IMR-90 (cell line): Measurements from ENCODE around the gene MOB3B. TPM values are rescaled to one million over a fixed set of nuclear protein-coding genes. Genes with fewer than 3 reads are reported as not detected.

ENCODE experiments used
- ATAC-seq: fragments of 200-7000 bp; cut with Tn5 transposase; 2 replicates; pipeline ENCODE4 v1.9.1; 2020; ENCODE audit warnings: low read depth, mild to moderate bottlenecking, moderate library complexity
- BruUV-seq: library from RNA; stranded (reverse); fragments of 400-500 nt; replicated peaks from 2 replicates; lab custom pipeline; 2021; lab: Mats Ljungman, UMichigan
- CTCF ChIA-PET: fragments of 300-600 bp; formaldehyde crosslinking; extraction: SDS; loops from one replicate; lab custom pipeline; 2021; ENCODE audit warnings: antibody characterized with exemption; lab: Yijun Ruan, JAX
- POLR2A ChIA-PET: fragments of 300-600 bp; sonication (Branson Sonifier 250); formaldehyde crosslinking; loops from one replicate; lab custom pipeline; 2022; ENCODE audit warnings: antibody characterized with exemption; ENCODE audit not compliant: unreplicated experiment; lab: Charles Lee
- DNase-seq: peaks from one replicate; pipeline ENCODE4 v3.0.0; 2013
- H2AFZ ChIP-seq: replicated peaks from 2 replicates; pipeline ENCODE3; 2013; ENCODE audit warnings: low read length, mild to moderate bottlenecking; ENCODE audit not compliant: poor library complexity
- H2AK5ac ChIP-seq: 2 replicates; pipeline ENCODE4 v1.6.1; 2013; ENCODE audit warnings: low read depth, low read length, inconsistent platforms
- H2AK9ac ChIP-seq: replicated peaks from 2 replicates; pipeline ENCODE3; 2013; ENCODE audit warnings: mild to moderate bottlenecking, low read depth, low read length, moderate library complexity; ENCODE audit not compliant: poor library complexity
- H2BK120ac ChIP-seq: 2 replicates; pipeline ENCODE4 v1.6.1; 2013; ENCODE audit warnings: low read depth, low read length, inconsistent platforms
- H2BK15ac ChIP-seq: 3 replicates; pipeline ENCODE4 v1.6.1; 2013; ENCODE audit warnings: low read depth, low read length, inconsistent platforms
- H2BK20ac ChIP-seq: 2 replicates; pipeline ENCODE4 v1.6.1; 2013; ENCODE audit warnings: low read depth, mild to moderate bottlenecking, inconsistent platforms, low read length, moderate library complexity
- H2BK5ac ChIP-seq: 2 replicates; pipeline ENCODE4 v1.6.1; 2013; ENCODE audit warnings: mild to moderate bottlenecking, low read depth, low read length, inconsistent platforms; ENCODE audit not compliant: poor library complexity, severe bottlenecking
- H3K14ac ChIP-seq: replicated peaks from 2 replicates; pipeline ENCODE4 v1.6.1; 2013; ENCODE audit warnings: low read depth, low read length, inconsistent platforms
- H3K18ac ChIP-seq: 2 replicates; pipeline ENCODE4 v1.6.1; 2013; ENCODE audit warnings: low read depth, low read length, control low read depth
- H3K23ac ChIP-seq: 2 replicates; pipeline ENCODE4 v1.6.1; 2013; ENCODE audit warnings: low read depth, low read length, inconsistent platforms
- H3K27ac ChIP-seq: 2 replicates; pipeline ENCODE4 v1.5.1; 2013; ENCODE audit warnings: mild to moderate bottlenecking, control low read depth, low read length; ENCODE audit not compliant: insufficient read depth
- H3K27me3 ChIP-seq: 2 replicates; pipeline ENCODE4 v1.6.1; 2013; ENCODE audit warnings: low read length; ENCODE audit not compliant: control insufficient read depth, insufficient read depth
- H3K36me3 ChIP-seq: 2 replicates; pipeline ENCODE4 v1.6.1; 2013; ENCODE audit warnings: low read length, mixed read lengths; ENCODE audit not compliant: control insufficient read depth, insufficient read depth
- H3K4ac ChIP-seq: 2 replicates; pipeline ENCODE4 v1.6.1; 2013; ENCODE audit warnings: low read depth, low read length, inconsistent platforms
- H3K4me1 ChIP-seq: 2 replicates; pipeline ENCODE4 v1.6.1; 2013; ENCODE audit warnings: low read length, mixed read lengths; ENCODE audit not compliant: control insufficient read depth, insufficient read depth
- H3K4me2 ChIP-seq: 2 replicates; pipeline ENCODE4 v1.6.1; 2013; ENCODE audit warnings: low read depth, mild to moderate bottlenecking, control low read depth, low read length, moderate library complexity
- H3K4me3 ChIP-seq: 2 replicates; pipeline ENCODE4 v1.5.1; 2013; ENCODE audit warnings: low read depth, mild to moderate bottlenecking, control low read depth, low read length, moderate library complexity; ENCODE audit not compliant: insufficient read depth
- H3K56ac ChIP-seq: 2 replicates; pipeline ENCODE4 v1.6.1; 2013; ENCODE audit warnings: low read length, inconsistent platforms; ENCODE audit not compliant: insufficient read depth; ENCODE audit errors: extremely low read depth
- H3K79me1 ChIP-seq, 2 experiments: 2 replicates each; pipeline ENCODE4 v1.6.1; 2013; ENCODE audit warnings: low read length in 2 of 2, inconsistent platforms in 1 of 2, low read depth in 1 of 2
- H3K9ac ChIP-seq: 2 replicates; pipeline ENCODE4 v1.6.1; 2013; ENCODE audit warnings: low read depth, low read length, control low read depth
- H3K9me1 ChIP-seq: 2 replicates; pipeline ENCODE4 v1.6.1; 2013; ENCODE audit warnings: low read length, inconsistent platforms; ENCODE audit not compliant: insufficient read depth
- H3K9me3 ChIP-seq: 2 replicates; pipeline ENCODE4 v1.6.1; 2013; ENCODE audit warnings: low read length; ENCODE audit not compliant: control insufficient read depth, insufficient read depth
- H4K20me1 ChIP-seq: 2 replicates; pipeline ENCODE4 v1.6.1; 2013; ENCODE audit warnings: low read length, inconsistent platforms; ENCODE audit not compliant: insufficient read depth
- H4K5ac ChIP-seq: 2 replicates; pipeline ENCODE4 v1.6.1; 2013; ENCODE audit warnings: mild to moderate bottlenecking, low read depth, low read length, control low read depth
- H4K8ac ChIP-seq, 2 experiments: 2 replicates each; pipeline ENCODE4 v1.6.1; 2013; ENCODE audit warnings: low read depth in 2 of 2, low read length in 2 of 2, control low read depth in 1 of 2, inconsistent platforms in 1 of 2
- H4K91ac ChIP-seq: 2 replicates; pipeline ENCODE4 v1.6.1; 2013; ENCODE audit warnings: low read depth, low read length, inconsistent platforms; ENCODE audit not compliant: insufficient read depth
- BHLHE40 ChIP-seq: fragments of 150-350 bp; IDR thresholded peaks from 2 replicates; pipeline ENCODE4 v1.6.1; 2016; ENCODE audit warnings: mild to moderate bottlenecking, low read depth, low read length
- ELK1 ChIP-seq: fragments of 150-350 bp; IDR thresholded peaks from 2 replicates; pipeline ENCODE4 v1.6.1; 2016; ENCODE audit warnings: low read depth, mild to moderate bottlenecking, low read length, moderate library complexity, borderline replicate concordance
- MAZ ChIP-seq: IDR thresholded peaks from 2 replicates; pipeline ENCODE4 v1.6.1; 2012; ENCODE audit warnings: low read depth, mild to moderate bottlenecking, low read length, improper control_type of control experiment, moderate library complexity, borderline replicate concordance
- NFE2L2 ChIP-seq: fragments of 150-350 bp; IDR thresholded peaks from 2 replicates; pipeline ENCODE4 v1.6.1; 2016; ENCODE audit warnings: low read depth, mild to moderate bottlenecking, low read length
- POLR2A ChIP-seq: IDR thresholded peaks from 2 replicates; pipeline ENCODE4 v1.6.1; 2012; ENCODE audit warnings: mild to moderate bottlenecking, low read depth, low read length
- RCOR1 ChIP-seq: IDR thresholded peaks from 2 replicates; pipeline ENCODE4 v1.6.1; 2012; ENCODE audit warnings: mild to moderate bottlenecking, low read length, improper control_type of control experiment; ENCODE audit not compliant: insufficient replicate concordance
- WGBS, 2 experiments: methylation state at CpG; one replicate each; pipeline versions ENCODE4 v1.1.5 to v1.1.7; 2013; ENCODE audit warnings: missing lambda C conversion rate in 2 of 2; ENCODE audit not compliant: insufficient read length in 1 of 2; ENCODE audit errors: extremely low coverage in 2 of 2; 5-methylcytosine and 5-hydroxymethylcytosine counted together
- dilution Hi-C: fragments of 300-500 bp; cut with HindIII; formaldehyde crosslinking; loops from one replicate; pipeline ENCODE4 v1.14.3; 2018; ENCODE audit warnings: low sequenced_read_pairs; ENCODE audit not compliant: unreplicated experiment
- in situ Hi-C: fragments of 300-500 bp; cut with MboI; formaldehyde crosslinking; loops from 3 replicates; pipeline ENCODE4 v1.14.3; 2019; ENCODE audit warnings: low sequenced_read_pairs, inconsistent platforms, mixed read lengths
- intact Hi-C: fragments of 100-400 bp; cut with micrococcal nuclease; formaldehyde crosslinking; loops from 2 replicates; pipeline ENCODE4 v1.10.0; 2022
- polyA plus RNA-seq, 3 experiments: library from polyadenylated mRNA; depleted of rRNA; stranded (reverse); fragments of >200 nt; gene quantifications; 2 replicates each; pipeline ENCODE4 v1.2.3, GENCODE V29; 2012; ENCODE audit warnings: low replicate concordance in 1 of 3
- total RNA-seq: library from RNA; depleted of rRNA; stranded (reverse); fragments of >200 nt; gene quantifications from 2 replicates; pipeline ENCODE4 v1.2.3, GENCODE V29; 2012

MOB3B gene
- total and polyA plus RNA-seq, 2 of the 4 experiments (the other 2 are of a cell fraction) = under 0.01 to 0.02 TPM

- Histone ChIP-seq H3K4ac (no peak overlapping the region), H2AK9ac (peak overlapping the region; percentile 39), H4K5ac (no peak overlapping the region), H4K20me1 (no peaks in the 10 kb centered on the region), H3K18ac (no peak overlapping the region), H3K79me1 (no peaks in the 10 kb centered on the region), H3K36me3 (no peaks in the 10 kb centered on the region), H2AFZ (no peak overlapping the region), H3K4me2 (no peak overlapping the region), H3K27me3 (peaks cover 4% of the 10 kb centered on the region), H3K4me1 (no peaks in the 10 kb centered on the region), H2BK20ac (no peak overlapping the region), H4K8ac (no peak overlapping the region), H2AK5ac (no peak overlapping the region), H4K91ac (no peak overlapping the region), H3K4me3 (no peak overlapping the region), H3K9me1 (no peaks in the 10 kb centered on the region), H2BK5ac (no peak overlapping the region), H3K14ac (no peak overlapping the region), H2BK15ac (no peak overlapping the region), H3K23ac (no peak overlapping the region), H3K27ac (no peak overlapping the region), H3K56ac (no peak overlapping the region), H3K9me3 (no peaks in the 10 kb centered on the region), H3K9ac (no peak overlapping the region), H2BK120ac (no peak overlapping the region)
- POLR2A ChIA-PET = no interaction called here
- CTCF ChIA-PET = no interaction called here
- intact Hi-C loops (no loop called here), in situ Hi-C loops (loop anchor here (10.0 kb wide), 1 partner anchor 56 kb away; no protein-coding TSS in a partner anchor), dilution Hi-C loops (no loop called here)
- WGBS, 2 experiments = no CpG with 5 or more reads among the region's 4 CpGs
- DNase-seq = no peak
- BruUV-seq = no TSS peak
- TF ChIP-seq POLR2A (no peak), ELK1 (no peak), RCOR1 (no peak), MAZ (no peak), NFE2L2 (no peak), BHLHE40 (no peak)
- no peak for ATAC-seq
These were observed 220.8 kb downstream of the MOB3B start for GRCh38 chr9:27308691-27309390.
